Activated B cell treated with CpG ODN at 0.5 μM for 24 hours (primary cell): ENCODE measurements around the gene ADAM20. TPM values are rescaled to one million over a fixed set of nuclear protein-coding genes. Genes with fewer than 3 reads are reported as not detected.

Source experiments
- ATAC-seq: fragments of 200-7000 bp; cut with Tn5 transposase; one replicate; pipeline ENCODE4 v1.10.0; 2021; ENCODE audit warnings: low read depth, mild to moderate bottlenecking, moderate library complexity
- CTCF ChIA-PET: fragments of 350-600 bp; sonication (Branson Sonifier 250); formaldehyde crosslinking; loops from one replicate; lab custom pipeline; 2021; ENCODE audit warnings: antibody characterized with exemption; lab: Charles Lee
- POLR2A ChIA-PET: fragments of 350-600 bp; sonication (Branson Sonifier 250); formaldehyde crosslinking; loops from one replicate; lab custom pipeline; 2021; ENCODE audit warnings: antibody characterized with exemption; lab: Charles Lee
- DNase-seq: peaks from one replicate; pipeline ENCODE4 v3.0.0; 2022
- H3K27ac Mint-ChIP-seq: one replicate; pipeline ENCODE4 v1.8.0; 2020; ENCODE audit warnings: mixed read lengths
- H3K27me3 Mint-ChIP-seq: one replicate; pipeline ENCODE4 v1.8.0; 2021; ENCODE audit warnings: mixed read lengths
- H3K36me3 Mint-ChIP-seq: one replicate; pipeline ENCODE4 v1.8.0; 2021; ENCODE audit warnings: low read depth, mixed read lengths
- H3K4me1 Mint-ChIP-seq: one replicate; pipeline ENCODE4 v1.8.0; 2021; ENCODE audit warnings: mixed read lengths
- H3K4me3 Mint-ChIP-seq: one replicate; pipeline ENCODE4 v1.8.0; 2020; ENCODE audit warnings: mild to moderate bottlenecking, mixed read lengths
- H3K9me3 Mint-ChIP-seq: one replicate; pipeline ENCODE4 v1.8.0; 2020; ENCODE audit warnings: mixed read lengths
- CTCF ChIP-seq: fragments of 200-600 bp; IDR thresholded peaks from one replicate; pipeline ENCODE4 v1.8.0; 2022; ENCODE audit warnings: antibody characterized with exemption, mild to moderate bottlenecking
- intact Hi-C: fragments of 100-400 bp; cut with micrococcal nuclease; formaldehyde crosslinking; loops from one replicate; pipeline ENCODE4 v1.15.1; 2024
- total RNA-seq: library from RNA; stranded (reverse); gene quantifications from 2 replicates; pipeline ENCODE4 v1.2.3, GENCODE V29; 2022

ADAM20 gene
- total RNA-seq, 1 donor from 2014 or later: 0.84 TPM

- Mint-ChIP-seq H3K27ac (no peak overlapping the region), H3K9me3 (peaks cover 8% of the 10 kb centered on the region), H3K4me1 (peaks cover 3% of the 10 kb centered on the region), H3K27me3 (no peaks in the 10 kb centered on the region), H3K4me3 (no peak overlapping the region), H3K36me3 (peaks cover 18% of the 10 kb centered on the region)
- no peak for DNase-seq
- no peak for TF ChIP-seq CTCF
- intact Hi-C loops: no loop called here
- ChIA-PET POLR2A (no interaction called here), CTCF (no interaction called here)
- ATAC-seq: no peak
These were observed 2.0 kb upstream of the ADAM20 start for GRCh38 chr14:70536830-70537229.

DNA sequence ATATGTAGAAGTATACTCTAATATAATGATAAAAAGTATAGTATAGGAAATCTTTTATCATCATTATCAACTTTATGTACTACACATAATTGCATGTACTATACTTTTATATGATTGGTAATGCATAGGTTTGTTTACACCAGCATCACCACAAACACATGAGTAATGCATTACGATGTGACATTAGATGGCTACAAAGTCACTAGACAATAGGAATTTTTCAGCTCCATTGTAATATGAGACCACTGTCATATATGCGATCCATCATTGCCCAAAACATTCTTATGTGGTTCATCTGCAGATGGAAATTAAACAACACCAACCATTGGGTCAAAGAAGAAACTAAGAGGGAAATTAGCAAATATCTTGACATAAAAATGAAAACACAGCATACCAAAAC, 4.4 kb downstream of the ADAM20 start:
- Mint-ChIP-seq H3K9me3 (peaks cover 8% of the 10 kb centered on the region), H3K4me3 (no peak overlapping the region), H3K27ac (no peak overlapping the region), H3K27me3 (no peaks in the 10 kb centered on the region), H3K4me1 (no peaks in the 10 kb centered on the region), H3K36me3 (peaks cover 27% of the 10 kb centered on the region)
- TF ChIP-seq CTCF: no peak
- ATAC-seq: no peak
- intact Hi-C loops: no loop called here
- POLR2A ChIA-PET: no interaction called here
- no peak for DNase-seq
- CTCF ChIA-PET: no interaction called here

DNA sequence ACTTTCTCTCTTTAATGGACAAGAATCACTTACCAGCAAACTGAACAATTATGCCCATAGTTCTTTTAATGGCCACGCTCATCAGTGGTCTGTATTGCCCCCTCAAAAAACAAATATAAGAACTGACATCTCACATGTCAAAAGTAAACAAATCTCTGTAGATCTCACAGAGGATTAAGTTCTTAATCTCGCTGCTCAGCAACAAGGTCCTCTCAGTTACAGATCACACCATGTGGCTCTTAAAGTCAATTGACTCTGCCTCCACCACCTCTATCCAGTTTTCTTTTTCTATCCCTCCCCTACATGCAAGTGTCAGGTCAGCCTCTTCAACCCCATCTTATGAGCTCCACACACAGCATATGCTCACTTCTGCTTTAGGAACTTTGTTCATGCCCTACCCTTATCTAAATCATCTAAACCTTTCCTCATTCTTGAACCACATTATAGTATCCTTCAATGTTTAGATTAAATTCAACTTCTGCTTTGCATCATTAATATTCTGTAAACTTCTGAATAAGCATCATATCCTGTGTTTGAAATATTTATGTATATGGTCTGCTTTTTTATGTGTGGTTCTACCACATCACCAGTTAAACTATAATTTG, 7.2 kb downstream of the ADAM20 start:
- ChIA-PET CTCF (no interaction called here), POLR2A (no interaction called here)
- DNase-seq (no peak), ATAC-seq (no peak)
- no peak overlapping the region for H3K27ac Mint-ChIP-seq
- peaks cover 37% of the 10 kb centered on the region for H3K36me3 Mint-ChIP-seq
- H3K9me3 Mint-ChIP-seq: peaks cover 2% of the 10 kb centered on the region
- no peaks in the 10 kb centered on the region for H3K4me1 Mint-ChIP-seq
- no peak overlapping the region for H3K4me3 Mint-ChIP-seq
- TF ChIP-seq CTCF: no peak
- no peaks in the 10 kb centered on the region for H3K27me3 Mint-ChIP-seq
- intact Hi-C loops: no loop called here

DNA sequence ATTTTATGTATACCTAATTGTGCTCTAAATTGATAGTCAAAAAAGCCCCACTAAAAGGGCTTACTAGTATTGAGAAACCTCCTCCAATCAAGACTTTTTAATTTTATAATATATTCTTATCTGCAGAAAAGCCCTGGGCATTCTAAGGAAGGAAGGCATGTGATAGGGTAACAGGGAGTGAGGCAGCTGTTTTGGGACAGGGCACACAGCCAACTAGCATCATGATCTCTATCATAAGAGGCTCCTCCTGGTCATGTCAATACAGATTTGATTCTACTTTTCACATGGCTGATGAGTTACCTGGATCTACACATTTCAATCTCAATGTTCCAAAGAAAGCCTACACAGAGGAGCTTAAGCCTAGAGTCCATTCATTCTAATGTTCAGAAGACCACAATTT, 9.1 kb downstream of the ADAM20 start:
- CTCF ChIA-PET: no interaction called here
- intact Hi-C loops: no loop called here
- no peaks in the 10 kb centered on the region for H3K27me3 Mint-ChIP-seq
- ATAC-seq (no peak), DNase-seq (no peak)
- no peaks in the 10 kb centered on the region for H3K4me1 Mint-ChIP-seq
- H3K9me3 Mint-ChIP-seq: peaks cover 3% of the 10 kb centered on the region
- no peak overlapping the region for H3K27ac Mint-ChIP-seq
- H3K4me3 Mint-ChIP-seq: no peak overlapping the region
- TF ChIP-seq CTCF: no peak
- H3K36me3 Mint-ChIP-seq: peaks cover 31% of the 10 kb centered on the region
- POLR2A ChIA-PET: no interaction called here

- peaks cover 10% of the 10 kb centered on the region for H3K36me3 Mint-ChIP-seq
- ChIA-PET POLR2A (no interaction called here), CTCF (no interaction called here)
- H3K4me1 Mint-ChIP-seq: no peaks in the 10 kb centered on the region
- no peak overlapping the region for H3K27ac Mint-ChIP-seq
- intact Hi-C loops: no loop called here
- no peak for DNase-seq
- ATAC-seq: no peak
- TF ChIP-seq CTCF: no peak
- no peak overlapping the region for H3K4me3 Mint-ChIP-seq
- H3K27me3 Mint-ChIP-seq: no peaks in the 10 kb centered on the region
- H3K9me3 Mint-ChIP-seq: peaks cover 11% of the 10 kb centered on the region
These were observed 19.0 kb downstream of the ADAM20 start for GRCh38 chr14:70515811-70516210.
